ENCODE data around the gene IFI35. TPM values are rescaled to one million over a fixed set of nuclear protein-coding genes. Genes with fewer than 3 reads are reported as not detected.
A peak's percentile ranks its signal among the peaks of the same experiment; 100 is the strongest.

Gene IFI35
- total and polyA plus RNA-seq, 9 of the 15 experiments (the other 6 are each of a cell fraction or from before 2014, with no cell fraction given), result 4.4 to 13.1 (median 10.2) TPM

DNA sequence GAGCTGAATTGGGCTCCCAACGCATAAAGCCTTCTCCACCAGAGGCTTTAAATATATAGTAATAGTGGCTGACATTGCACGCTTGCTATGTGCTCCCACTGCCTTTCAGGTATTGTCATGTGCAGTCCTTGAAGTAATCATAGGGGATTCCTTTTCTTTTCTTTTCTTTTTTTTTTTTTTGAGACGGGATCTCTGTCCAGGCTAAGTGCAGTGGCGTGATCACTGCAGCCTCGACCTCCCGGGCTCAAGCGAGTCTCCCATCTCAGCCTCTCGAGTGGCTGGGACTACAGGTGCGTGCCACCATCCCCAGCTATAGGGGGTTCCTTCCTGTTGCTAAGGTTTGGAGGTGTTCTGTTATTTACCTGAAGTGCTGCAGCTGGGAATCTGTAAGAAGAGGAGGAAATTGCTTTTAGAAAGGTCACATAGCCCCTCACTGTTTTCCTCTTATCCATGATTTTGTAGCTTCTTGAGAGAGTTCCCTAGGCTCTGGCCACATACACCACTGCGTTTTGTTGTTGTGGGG, 7.5 kb upstream of the IFI35 start:
- Histone ChIP-seq H2AFZ (ENCODE audit: low read depth, low read length) (no peak overlapping the region), H3K36me3 (ENCODE audit: control insufficient read depth, insufficient read depth, low read length) (peaks cover 61% of the 10 kb centered on the region), H4K20me1 (replicated peaks; ENCODE audit: control insufficient read depth, insufficient read depth, low read length) (peaks cover 9% of the 10 kb centered on the region), H3K9me1 (ENCODE audit: control insufficient read depth, insufficient read depth, low read length) (no peaks in the 10 kb centered on the region), H3K4me3 (peak overlapping the region; percentile 93), H3K27me3 (ENCODE audit: control insufficient read depth in 2 of 2, insufficient read depth in 2 of 2, low read length in 2 of 2) (no peaks in the 10 kb centered on the region), H3K27ac (ENCODE audit: extremely low read depth, low read depth, low read length) (peak overlapping the region; percentile 94), H3K79me2 (ENCODE audit: control insufficient read depth, insufficient read depth, low read length) (peaks cover 33% of the 10 kb centered on the region), H3K4me1 (replicated peaks in 1 of 2; ENCODE audit: control insufficient read depth in 2 of 2, insufficient read depth in 2 of 2, low read length in 2 of 2) (peaks cover 14 to 18% of the 10 kb centered on the region in 2 experiments; a peak in 4 of 5 replicates), H3K9ac (ENCODE audit: insufficient read depth in 1 of 2, low read depth in 2 of 2, low read length in 2 of 2) (peak overlapping the region; percentile 92 to 95), H3K4me2 (ENCODE audit: insufficient read depth, low read length) (peak overlapping the region; percentile 99), H3K9me3 (replicated peaks; ENCODE audit: control insufficient read depth, insufficient read depth, low read depth, low read length) (no peaks in the 10 kb centered on the region)
- DNase-seq (ENCODE audit: extremely low read depth in 1 of 4, low spot score in 3 of 4) (no peak), FAIRE-seq (no peak), ATAC-seq (no peak)
- in situ Hi-C loops (cut with MboI) (no loop called here), intact Hi-C loops (cut with micrococcal nuclease) (loop anchor here (2.0 to 5.0 kb wide), 2 partner anchors 62 to 156 kb away; no protein-coding TSS in a partner anchor)
- TF ChIP-seq, protein P1, sequence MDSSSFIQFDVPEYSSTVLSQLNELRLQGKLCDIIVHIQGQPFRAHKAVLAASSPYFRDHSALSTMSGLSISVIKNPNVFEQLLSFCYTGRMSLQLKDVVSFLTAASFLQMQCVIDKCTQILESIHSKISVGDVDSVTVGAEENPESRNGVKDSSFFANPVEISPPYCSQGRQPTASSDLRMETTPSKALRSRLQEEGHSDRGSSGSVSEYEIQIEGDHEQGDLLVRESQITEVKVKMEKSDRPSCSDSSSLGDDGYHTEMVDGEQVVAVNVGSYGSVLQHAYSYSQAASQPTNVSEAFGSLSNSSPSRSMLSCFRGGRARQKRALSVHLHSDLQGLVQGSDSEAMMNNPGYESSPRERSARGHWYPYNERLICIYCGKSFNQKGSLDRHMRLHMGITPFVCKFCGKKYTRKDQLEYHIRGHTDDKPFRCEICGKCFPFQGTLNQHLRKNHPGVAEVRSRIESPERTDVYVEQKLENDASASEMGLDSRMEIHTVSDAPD (CRISPR knock-in tag; IDR thresholded peaks at IDR 0.05), result no peak
- no peak for TF ChIP-seq ZNF57 (CRISPR knock-in tag; IDR thresholded peaks at IDR 0.05)
- TF ChIP-seq MCM5 (IDR thresholded peaks at IDR 0.05; ENCODE audit: low read depth), result no peak
- peak; percentile 33 for TF ChIP-seq CHD1 (IDR thresholded peaks at IDR 0.05; ENCODE audit: low read length)
- no peak for TF ChIP-seq ADNP (tag; IDR thresholded peaks at IDR 0.05)
- 0 out of 4 replicates have a peak, but pooled peaks of 1 of the 2 experiments have one; percentile 30 for TF ChIP-seq SIN3A (IDR thresholded peaks at IDR 0.05; ENCODE audit: borderline replicate concordance in 2 of 2, control insufficient read depth in 1 of 2, low read depth in 2 of 2, low read length in 2 of 2)
- TF ChIP-seq, protein P2, sequence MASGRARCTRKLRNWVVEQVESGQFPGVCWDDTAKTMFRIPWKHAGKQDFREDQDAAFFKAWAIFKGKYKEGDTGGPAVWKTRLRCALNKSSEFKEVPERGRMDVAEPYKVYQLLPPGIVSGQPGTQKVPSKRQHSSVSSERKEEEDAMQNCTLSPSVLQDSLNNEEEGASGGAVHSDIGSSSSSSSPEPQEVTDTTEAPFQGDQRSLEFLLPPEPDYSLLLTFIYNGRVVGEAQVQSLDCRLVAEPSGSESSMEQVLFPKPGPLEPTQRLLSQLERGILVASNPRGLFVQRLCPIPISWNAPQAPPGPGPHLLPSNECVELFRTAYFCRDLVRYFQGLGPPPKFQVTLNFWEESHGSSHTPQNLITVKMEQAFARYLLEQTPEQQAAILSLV (tag; IDR thresholded peaks at IDR 0.05), result no peak
- TF ChIP-seq, protein P3, sequence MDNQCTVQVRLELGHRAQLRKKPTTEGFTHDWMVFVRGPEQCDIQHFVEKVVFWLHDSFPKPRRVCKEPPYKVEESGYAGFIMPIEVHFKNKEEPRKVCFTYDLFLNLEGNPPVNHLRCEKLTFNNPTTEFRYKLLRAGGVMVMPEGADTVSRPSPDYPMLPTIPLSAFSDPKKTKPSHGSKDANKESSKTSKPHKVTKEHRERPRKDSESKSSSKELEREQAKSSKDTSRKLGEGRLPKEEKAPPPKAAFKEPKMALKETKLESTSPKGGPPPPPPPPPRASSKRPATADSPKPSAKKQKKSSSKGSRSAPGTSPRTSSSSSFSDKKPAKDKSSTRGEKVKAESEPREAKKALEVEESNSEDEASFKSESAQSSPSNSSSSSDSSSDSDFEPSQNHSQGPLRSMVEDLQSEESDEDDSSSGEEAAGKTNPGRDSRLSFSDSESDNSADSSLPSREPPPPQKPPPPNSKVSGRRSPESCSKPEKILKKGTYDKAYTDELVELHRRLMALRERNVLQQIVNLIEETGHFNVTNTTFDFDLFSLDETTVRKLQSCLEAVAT (IDR thresholded peaks at IDR 0.05), result 0 out of 4 replicates have a peak, but pooled peaks of 1 of the 2 experiments have one; percentile 8
- no TSS peak for BruUV-seq (replicated peaks)
- ChIA-PET CTCF (ENCODE audit: low intra/inter-chr PET ratio) (no interaction called here), POLR2A (interaction anchor here (0.7 to 2.7 kb wide), 15 partner anchors 8 to 317 kb away, joined by 3 to 31 read pairs (median 10); partner anchors contain the start of genes AOC2, IFI35, PSME3 and PTGES3L)
- WGBS (ENCODE audit: insufficient coverage, low coverage, missing lambda C conversion rate), result 2% methylated on average over 10 of the region's 10 CpGs
